DMS114 treated with DMSO at 0.1 percent for 48 hours (cell line): ENCODE measurements around the gene WNT3A.

Experiments
- DNase-seq: peaks from one replicate; lab custom pipeline; 2025; ENCODE audit not compliant: unreplicated experiment; lab: John Stamatoyannopoulos, UW

Gene WNT3A

GRCh38 chr1:228109962-228110488 is 103.2 kb downstream of the WNT3A start:
- DNase-seq, result no peak

GRCh38 chr1:228110556-228110955 is 103.8 kb downstream of the WNT3A start:
- DNase-seq, result no peak
